Stimulated activated naive B cell treated with anti-CD40 and anti-IgM and Interleukin-4, amounts not matched to agents 10 μg/mL and 1 μg/mL and 100 μg/mL, for 72 hours (primary cell): ENCODE results near the gene FCRL5.
"Not testable (repeated sequence)": the region's sequence is repeated elsewhere in the genome, so short reads cannot be mapped to it uniquely, and the experiment has no call there.

ENCODE experiments used
- ATAC-seq, 2 donors: fragments of 150-1000 bp; cut with Tn5 transposase; replicated peaks; 2 replicates each; pipeline ENCODE4 v1.10.0; 2021; ENCODE audit warnings: moderate library complexity in 1 of 2
- DNase-seq: peaks from one replicate; pipeline ENCODE4 v3.0.0; 2021
- H3K27ac Mint-ChIP-seq: one replicate; pipeline ENCODE4 v1.8.0; 2022; ENCODE audit warnings: mild to moderate bottlenecking, mixed read lengths
- H3K27me3 Mint-ChIP-seq, 2 donors: one replicate each; pipeline ENCODE4 v1.8.0; 2022; ENCODE audit warnings: mixed read lengths in 2 of 2
- H3K36me3 Mint-ChIP-seq, 2 donors: one replicate each; pipeline ENCODE4 v1.8.0; 2022; ENCODE audit warnings: mixed read lengths in 2 of 2, mild to moderate bottlenecking in 1 of 2
- H3K4me1 Mint-ChIP-seq, 2 donors: one replicate each; pipeline ENCODE4 v1.8.0; 2022; ENCODE audit warnings: mixed read lengths in 2 of 2, mild to moderate bottlenecking in 1 of 2
- H3K4me3 Mint-ChIP-seq, 2 donors: one replicate each; pipeline ENCODE4 v1.8.0; 2022; ENCODE audit warnings: mild to moderate bottlenecking in 2 of 2, mixed read lengths in 2 of 2, moderate library complexity in 1 of 2
- H3K9me3 Mint-ChIP-seq, 2 donors: one replicate each; pipeline ENCODE4 v1.8.0; 2022; ENCODE audit warnings: mixed read lengths in 2 of 2, mild to moderate bottlenecking in 1 of 2

Gene FCRL5

GRCh38 chr1:157562515-157562914, 10.2 kb upstream of the FCRL5 start:
- Mint-ChIP-seq H3K4me3 (peak overlapping the region; percentile 82 to 85), H3K27ac (peak overlapping the region; percentile 90), H3K27me3 (no peaks in the 10 kb centered on the region), H3K4me1 (peaks cover 46 to 65% of the 10 kb centered on the region in 2 donors), H3K36me3 (no peaks in the 10 kb centered on the region), H3K9me3 (peaks cover 0 to 4% of the 10 kb centered on the region in 2 donors)
- DNase-seq (no peak), ATAC-seq (peak; percentile 32 to 42)

- H3K27ac Mint-ChIP-seq: no peak overlapping the region
- H3K4me1 Mint-ChIP-seq: peaks cover 22 to 35% of the 10 kb centered on the region in 2 donors
- peaks cover 0 to 4% of the 10 kb centered on the region in 2 donors for H3K9me3 Mint-ChIP-seq
- ATAC-seq (peak; percentile 70 to 74), DNase-seq (no peak)
- H3K27me3 Mint-ChIP-seq: no peaks in the 10 kb centered on the region
- no peaks in the 10 kb centered on the region for H3K36me3 Mint-ChIP-seq
- no peak overlapping the region for H3K4me3 Mint-ChIP-seq
These were observed 5.8 kb upstream of the FCRL5 start for GRCh38 chr1:157558119-157558518.

- ATAC-seq, H3K9me3 Mint-ChIP-seq, H3K4me3 Mint-ChIP-seq, H3K27me3 Mint-ChIP-seq, H3K27ac Mint-ChIP-seq, DNase-seq: not testable (repeated sequence)
- H3K4me1 Mint-ChIP-seq: peaks cover 21 to 65% of the 10 kb centered on the region in 2 donors
- H3K36me3 Mint-ChIP-seq: peaks cover 38 to 52% of the 10 kb centered on the region in 2 donors
These were observed 4.2 kb downstream of the FCRL5 start for GRCh38 chr1:157548081-157548480.

- no peak for DNase-seq
- H3K4me3 Mint-ChIP-seq: no peak overlapping the region
- no peaks in the 10 kb centered on the region for H3K9me3 Mint-ChIP-seq
- no peak overlapping the region for H3K27ac Mint-ChIP-seq
- peaks cover 32 to 54% of the 10 kb centered on the region in 2 donors for H3K4me1 Mint-ChIP-seq
- H3K36me3 Mint-ChIP-seq: peaks cover 65 to 78% of the 10 kb centered on the region in 2 donors
- ATAC-seq: no peak
- H3K27me3 Mint-ChIP-seq: no peaks in the 10 kb centered on the region
These were observed 9.6 kb downstream of the FCRL5 start for GRCh38 chr1:157542676-157543075.

GRCh38 chr1:157540852-157541251, 11.5 kb downstream of the FCRL5 start:
- DNase-seq (no peak), ATAC-seq (peak; percentile 39 to 41)
- peaks cover 69 to 79% of the 10 kb centered on the region in 2 donors for H3K36me3 Mint-ChIP-seq
- no peak overlapping the region for H3K4me3 Mint-ChIP-seq
- no peak overlapping the region for H3K27ac Mint-ChIP-seq
- H3K27me3 Mint-ChIP-seq: no peaks in the 10 kb centered on the region
- no peaks in the 10 kb centered on the region for H3K9me3 Mint-ChIP-seq
- peaks cover 35 to 54% of the 10 kb centered on the region in 2 donors for H3K4me1 Mint-ChIP-seq

GRCh38 chr1:157540160-157540748, 12.1 kb downstream of the FCRL5 start:
- Mint-ChIP-seq H3K4me1 (peaks cover 35 to 54% of the 10 kb centered on the region in 2 donors), H3K36me3 (peaks cover 69 to 80% of the 10 kb centered on the region in 2 donors), H3K27me3 (no peaks in the 10 kb centered on the region), H3K4me3 (no peak overlapping the region), H3K9me3 (no peaks in the 10 kb centered on the region), H3K27ac (peak overlapping the region; percentile 45)
- peak; percentile 45 to 55 for ATAC-seq
- DNase-seq: no peak

GRCh38 chr1:157539568-157539967, 12.7 kb downstream of the FCRL5 start:
- H3K36me3 Mint-ChIP-seq: peaks cover 75 to 84% of the 10 kb centered on the region in 2 donors
- DNase-seq (no peak), ATAC-seq (no peak)
- no peak overlapping the region for H3K4me3 Mint-ChIP-seq
- H3K4me1 Mint-ChIP-seq: peaks cover 35 to 54% of the 10 kb centered on the region in 2 donors
- H3K27me3 Mint-ChIP-seq: no peaks in the 10 kb centered on the region
- H3K9me3 Mint-ChIP-seq: no peaks in the 10 kb centered on the region
- H3K27ac Mint-ChIP-seq: peak overlapping the region; percentile 45

- Mint-ChIP-seq H3K36me3 (peaks cover 62 to 70% of the 10 kb centered on the region in 2 donors), H3K27ac (no peak overlapping the region), H3K9me3 (no peaks in the 10 kb centered on the region), H3K27me3 (no peaks in the 10 kb centered on the region), H3K4me1 (peaks cover 15 to 43% of the 10 kb centered on the region in 2 donors), H3K4me3 (no peak overlapping the region)
- DNase-seq: no peak
- ATAC-seq: peak; percentile 74 to 82
These were observed 19.7 kb downstream of the FCRL5 start for GRCh38 chr1:157532569-157532968.

GRCh38 chr1:157523774-157524493, 28.4 kb downstream of the FCRL5 start:
- no peaks in the 10 kb centered on the region for H3K27me3 Mint-ChIP-seq
- H3K9me3 Mint-ChIP-seq: no peaks in the 10 kb centered on the region
- ATAC-seq (no peak), DNase-seq (no peak)
- H3K27ac Mint-ChIP-seq: peak overlapping the region; percentile 15
- H3K4me3 Mint-ChIP-seq: no peak overlapping the region
- peaks cover 36 to 39% of the 10 kb centered on the region in 2 donors for H3K36me3 Mint-ChIP-seq
- peaks cover 2 to 14% of the 10 kb centered on the region in 2 donors for H3K4me1 Mint-ChIP-seq

- H3K4me1 Mint-ChIP-seq: peaks cover 2 to 8% of the 10 kb centered on the region in 2 donors
- no peak overlapping the region for H3K27ac Mint-ChIP-seq
- no peaks in the 10 kb centered on the region for H3K9me3 Mint-ChIP-seq
- H3K4me3 Mint-ChIP-seq: no peak overlapping the region
- peaks cover 47 to 50% of the 10 kb centered on the region in 2 donors for H3K36me3 Mint-ChIP-seq
- ATAC-seq (no peak), DNase-seq (no peak)
- H3K27me3 Mint-ChIP-seq: no peaks in the 10 kb centered on the region
These were observed 31.3 kb downstream of the FCRL5 start for GRCh38 chr1:157521056-157521455.

GRCh38 chr1:157520386-157520935, 31.9 kb downstream of the FCRL5 start:
- no peak overlapping the region for H3K27ac Mint-ChIP-seq
- no peaks in the 10 kb centered on the region for H3K27me3 Mint-ChIP-seq

GRCh38 chr1:157519451-157519850, 32.9 kb downstream of the FCRL5 start:
- DNase-seq (no peak), ATAC-seq (no peak)
- peaks cover 5 to 16% of the 10 kb centered on the region in 2 donors for H3K4me1 Mint-ChIP-seq
- peaks cover 57 to 63% of the 10 kb centered on the region in 2 donors for H3K36me3 Mint-ChIP-seq
- H3K4me3 Mint-ChIP-seq: no peak overlapping the region
- H3K27ac Mint-ChIP-seq: peak overlapping the region; percentile 42
- H3K27me3 Mint-ChIP-seq: no peaks in the 10 kb centered on the region
- H3K9me3 Mint-ChIP-seq: no peaks in the 10 kb centered on the region

More at GRCh38 chr1:157520386-157520935, 31.9 kb downstream of the FCRL5 start:
- DNase-seq (no peak), ATAC-seq (no peak)
- H3K36me3 Mint-ChIP-seq: peaks cover 50 to 55% of the 10 kb centered on the region in 2 donors
- no peak overlapping the region for H3K4me3 Mint-ChIP-seq
- no peaks in the 10 kb centered on the region for H3K9me3 Mint-ChIP-seq
- peaks cover 2 to 9% of the 10 kb centered on the region in 2 donors for H3K4me1 Mint-ChIP-seq

- DNase-seq (no peak), ATAC-seq (no peak)
- Mint-ChIP-seq H3K4me1 (peaks cover 23 to 33% of the 10 kb centered on the region in 2 donors), H3K36me3 (peaks cover 48 to 49% of the 10 kb centered on the region in 2 donors), H3K9me3 (no peaks in the 10 kb centered on the region), H3K27me3 (no peaks in the 10 kb centered on the region), H3K27ac (peak overlapping the region; percentile 20), H3K4me3 (no peak overlapping the region)
These were observed 35.3 kb downstream of the FCRL5 start for GRCh38 chr1:157517016-157517415.

GRCh38 chr1:157515709-157516108, 36.6 kb downstream of the FCRL5 start:
- Mint-ChIP-seq H3K27ac (no peak overlapping the region), H3K27me3 (no peaks in the 10 kb centered on the region), H3K4me3 (no peak overlapping the region)

More at GRCh38 chr1:157515709-157516108, 36.6 kb downstream of the FCRL5 start:
- Mint-ChIP-seq H3K9me3 (no peaks in the 10 kb centered on the region), H3K4me1 (peaks cover 32 to 45% of the 10 kb centered on the region in 2 donors), H3K36me3 (peaks cover 48 to 52% of the 10 kb centered on the region in 2 donors)
- ATAC-seq: no peak
- no peak for DNase-seq
